Activated CD8-positive, alpha-beta memory T cell treated with anti-CD3 and anti-CD28 coated beads, Interleukin-2, amount 50 U/mL, for 1 hour (primary cell): ENCODE measurements around the gene COG5.

Experiments used
- DNase-seq: peaks from one replicate; pipeline ENCODE4 v3.0.0-alpha.2; 2020; ENCODE audit errors: extremely low read depth

Gene COG5

GRCh38 chr7:107332488-107333269 lies 231.0 kb downstream of the COG5 start:
- DNase-seq: no peak

- no peak for DNase-seq
Observed at GRCh38 chr7:107330478-107330877, 233.2 kb downstream of the COG5 start.

- DNase-seq: no peak
Observed at GRCh38 chr7:107327986-107328569, 235.6 kb downstream of the COG5 start.

GRCh38 chr7:107326061-107326460 lies 237.7 kb downstream of the COG5 start:
- no peak for DNase-seq

- DNase-seq: no peak
Observed at GRCh38 chr7:107322015-107322414, 241.7 kb downstream of the COG5 start.

GRCh38 chr7:107321611-107322010 lies 242.1 kb downstream of the COG5 start:
- no peak for DNase-seq

- no peak for DNase-seq
Observed at GRCh38 chr7:107319724-107320228, 243.9 kb downstream of the COG5 start.

GRCh38 chr7:107318523-107319160 lies 245.1 kb downstream of the COG5 start:
- DNase-seq: no peak

GRCh38 chr7:107315716-107316220 lies 248.0 kb downstream of the COG5 start:
- no peak for DNase-seq

- DNase-seq: no peak
Observed at GRCh38 chr7:107313355-107313754, 250.4 kb downstream of the COG5 start.

GRCh38 chr7:107312418-107312817 lies 251.3 kb downstream of the COG5 start:
- DNase-seq: no peak

GRCh38 chr7:107309296-107309695 lies 254.4 kb downstream of the COG5 start:
- DNase-seq: no peak

- no peak for DNase-seq
Observed at GRCh38 chr7:107304636-107305035, 259.1 kb downstream of the COG5 start.

GRCh38 chr7:107304063-107304462 lies 259.7 kb downstream of the COG5 start:
- no peak for DNase-seq

GRCh38 chr7:107302250-107302847 lies 261.4 kb downstream of the COG5 start:
- no peak for DNase-seq

GRCh38 chr7:107294182-107294581 lies 269.5 kb downstream of the COG5 start:
- no peak for DNase-seq

- no peak for DNase-seq
Observed at GRCh38 chr7:107292591-107292990, 271.1 kb downstream of the COG5 start.

GRCh38 chr7:107291434-107291833 lies 272.3 kb downstream of the COG5 start:
- no peak for DNase-seq

GRCh38 chr7:107286751-107287621 lies 276.7 kb downstream of the COG5 start:
- no peak for DNase-seq

- DNase-seq: no peak
Observed at GRCh38 chr7:107284911-107285479, 278.7 kb downstream of the COG5 start.

GRCh38 chr7:107277331-107277730 lies 286.4 kb downstream of the COG5 start:
- DNase-seq: no peak
